Memory B cell (primary cell): ENCODE measurements around the gene ZNF101.

Experiments used
- ATAC-seq: fragments of 150-1000 bp; cut with Tn5 transposase; 2 replicates; pipeline ENCODE4 v1.10.0; 2021; ENCODE audit warnings: low read depth, mild to moderate bottlenecking, moderate library complexity
- DNase-seq, 2 donors: peaks; one replicate each; pipeline ENCODE4 v3.0.0; 2022; ENCODE audit warnings: low spot score in 2 of 2
- H3K27ac Mint-ChIP-seq: one replicate; pipeline ENCODE4 v1.8.0; 2022; ENCODE audit warnings: mild to moderate bottlenecking, moderate library complexity, mixed read lengths
- H3K27me3 Mint-ChIP-seq: one replicate; pipeline ENCODE4 v1.8.0; 2022; ENCODE audit warnings: mixed read lengths
- H3K36me3 Mint-ChIP-seq: one replicate; pipeline ENCODE4 v1.8.0; 2022; ENCODE audit warnings: mild to moderate bottlenecking, mixed read lengths
- H3K4me1 Mint-ChIP-seq: one replicate; pipeline ENCODE4 v1.8.0; 2022; ENCODE audit warnings: mixed read lengths
- H3K4me3 Mint-ChIP-seq: one replicate; pipeline ENCODE4 v1.8.0; 2022; ENCODE audit warnings: mild to moderate bottlenecking, moderate library complexity, mixed read lengths
- H3K9me3 Mint-ChIP-seq: one replicate; pipeline ENCODE4 v1.8.0; 2022; ENCODE audit warnings: mixed read lengths

Gene ZNF101

DNA sequence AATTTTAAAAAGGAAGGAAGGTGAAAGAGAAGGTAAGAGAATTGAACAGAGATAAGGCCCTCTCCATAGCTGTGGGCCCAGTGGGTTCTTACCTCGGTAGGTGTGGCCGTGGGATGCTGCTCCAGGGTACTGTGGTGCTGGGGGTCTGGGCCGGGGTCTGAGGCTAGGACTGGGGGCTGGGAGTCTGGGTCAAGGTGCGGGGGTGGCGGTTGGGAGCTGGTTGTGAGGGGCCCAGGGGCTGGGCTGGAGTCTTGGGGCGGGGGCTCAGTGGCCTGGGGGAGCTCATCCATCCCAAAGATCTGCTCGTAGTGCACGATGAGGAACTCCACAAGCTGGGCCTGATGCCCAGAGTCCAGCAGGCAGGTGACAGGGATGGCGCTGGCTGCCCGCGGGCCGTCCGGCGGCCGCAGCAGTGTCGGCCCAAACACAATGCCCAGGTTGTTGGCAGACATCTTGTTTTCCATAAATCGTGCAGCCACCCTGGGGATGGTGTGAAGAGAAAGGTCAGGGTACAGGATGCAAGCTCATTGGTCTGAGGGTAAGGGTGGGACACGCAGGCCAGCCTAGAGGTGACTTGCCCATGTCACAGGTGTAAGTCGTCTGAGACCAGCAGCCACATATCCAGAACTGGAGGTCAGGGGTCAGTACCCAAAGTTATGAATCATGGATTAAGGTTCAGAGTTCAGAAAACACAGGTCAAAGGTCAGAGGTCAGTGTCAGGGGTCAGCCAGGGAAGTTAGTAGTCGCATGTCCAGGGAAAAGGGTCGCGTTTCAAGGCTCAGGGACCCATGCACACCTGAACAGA, 34.7 kb upstream of the ZNF101 start:
- ATAC-seq (no peak), DNase-seq (no peak)
- peaks cover 19% of the 10 kb centered on the region for H3K4me1 Mint-ChIP-seq
- H3K27me3 Mint-ChIP-seq = no peaks in the 10 kb centered on the region
- H3K27ac Mint-ChIP-seq = peak overlapping the region; percentile 24
- no peaks in the 10 kb centered on the region for H3K9me3 Mint-ChIP-seq
- no peak overlapping the region for H3K4me3 Mint-ChIP-seq
- peaks cover 42% of the 10 kb centered on the region for H3K36me3 Mint-ChIP-seq

DNA sequence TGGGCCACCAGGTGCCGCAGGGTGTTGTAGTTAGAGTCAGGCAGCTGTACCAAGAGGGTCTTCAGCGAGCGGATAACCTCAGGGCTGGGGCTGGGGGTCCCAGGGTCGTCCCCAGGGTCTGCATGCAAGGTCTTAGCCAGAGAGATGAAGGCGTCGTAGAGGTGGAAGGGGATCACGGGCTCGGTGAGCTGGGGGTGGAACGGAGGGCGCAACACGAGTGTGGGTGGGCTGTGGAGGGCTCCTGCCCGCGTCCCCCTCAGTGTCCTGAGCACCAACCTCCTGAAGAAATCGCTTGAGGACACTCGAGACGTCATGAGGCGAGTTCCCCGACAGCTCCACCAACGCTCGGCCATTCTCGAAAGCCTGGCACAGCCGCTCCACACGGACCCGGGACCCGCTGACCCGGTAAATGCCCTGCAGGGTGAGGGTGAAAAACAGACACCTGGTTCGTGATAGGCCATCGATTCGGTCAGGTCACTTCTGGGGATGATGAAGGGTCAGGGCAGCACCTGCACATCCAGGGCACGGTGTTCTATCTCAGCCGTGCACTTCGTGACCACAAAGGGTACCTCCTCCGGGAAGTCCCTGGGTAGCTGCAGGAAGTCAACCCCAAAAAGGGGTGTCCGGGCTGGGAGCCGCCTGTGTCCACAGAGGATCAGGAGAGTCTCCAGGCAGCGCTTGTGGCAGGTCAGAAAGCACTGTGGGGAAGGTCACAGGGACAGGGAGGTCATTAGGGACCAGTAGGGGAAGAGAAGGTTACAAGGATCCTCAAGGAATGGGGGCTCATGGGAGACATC, 33.9 kb upstream of the ZNF101 start:
- H3K27ac Mint-ChIP-seq = peak overlapping the region; percentile 73
- H3K9me3 Mint-ChIP-seq = no peaks in the 10 kb centered on the region
- no peaks in the 10 kb centered on the region for H3K27me3 Mint-ChIP-seq
- ATAC-seq (peak; percentile 42), DNase-seq (no peak)
- peaks cover 44% of the 10 kb centered on the region for H3K36me3 Mint-ChIP-seq
- H3K4me1 Mint-ChIP-seq = peaks cover 18% of the 10 kb centered on the region
- H3K4me3 Mint-ChIP-seq = no peak overlapping the region

DNA sequence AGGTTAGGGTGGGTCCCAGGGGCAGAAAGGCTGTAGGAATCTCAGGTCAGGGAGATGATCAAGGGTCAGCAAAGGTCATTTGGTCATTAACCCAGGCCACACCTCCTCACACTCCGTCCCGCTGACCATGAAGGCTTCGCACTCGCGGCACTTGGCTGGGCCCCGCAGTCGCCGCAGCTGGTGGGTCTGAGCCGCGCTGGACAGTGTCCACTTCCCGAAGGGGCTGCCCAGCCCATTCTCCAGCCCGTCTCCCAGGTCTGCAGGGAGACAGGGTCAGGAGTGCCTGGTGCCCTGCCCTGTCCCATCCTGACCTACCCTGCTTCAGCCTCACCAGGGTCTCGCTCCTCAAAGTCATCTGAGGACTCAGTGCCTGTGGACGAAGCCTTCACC, 33.3 kb upstream of the ZNF101 start:
- Mint-ChIP-seq H3K27me3 (no peaks in the 10 kb centered on the region), H3K4me1 (peaks cover 21% of the 10 kb centered on the region), H3K9me3 (no peaks in the 10 kb centered on the region), H3K36me3 (peaks cover 46% of the 10 kb centered on the region), H3K4me3 (no peak overlapping the region), H3K27ac (peak overlapping the region; percentile 73)
- ATAC-seq = no peak
- DNase-seq = no peak

DNA sequence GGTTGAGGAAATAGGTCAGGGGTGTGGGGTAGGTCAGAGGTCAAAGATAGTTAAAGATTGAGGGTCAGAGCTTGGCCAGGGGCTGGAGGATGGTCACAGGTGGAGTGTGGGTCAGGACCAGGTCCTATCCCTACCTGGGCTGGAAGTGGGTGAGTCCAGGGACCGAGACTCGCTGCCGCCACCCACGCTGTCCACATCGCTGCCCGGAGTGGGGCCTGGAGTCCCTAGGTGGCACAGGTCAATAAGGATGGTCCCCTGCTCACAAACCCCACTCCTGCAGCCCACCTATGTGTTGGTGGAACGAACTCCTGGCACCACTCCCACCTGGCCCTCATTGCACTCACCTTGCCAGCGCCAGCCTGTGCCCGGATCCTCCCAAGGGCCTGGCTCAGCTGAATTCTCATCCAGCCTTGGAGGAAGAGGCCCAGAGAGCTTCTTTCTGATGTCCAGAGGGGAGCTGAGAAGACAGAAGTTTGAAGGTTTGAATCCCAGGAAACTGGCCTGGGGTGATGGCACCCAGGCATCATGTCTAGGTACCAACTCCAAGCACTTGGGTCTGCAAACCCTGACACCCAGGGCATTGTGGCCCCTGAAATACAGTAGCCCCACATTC, 32.0 kb upstream of the ZNF101 start:
- Mint-ChIP-seq H3K9me3 (no peaks in the 10 kb centered on the region), H3K4me1 (peaks cover 21% of the 10 kb centered on the region), H3K27ac (no peak overlapping the region), H3K4me3 (no peak overlapping the region), H3K36me3 (peaks cover 43% of the 10 kb centered on the region), H3K27me3 (no peaks in the 10 kb centered on the region)
- ATAC-seq = no peak
- DNase-seq = no peak

DNA sequence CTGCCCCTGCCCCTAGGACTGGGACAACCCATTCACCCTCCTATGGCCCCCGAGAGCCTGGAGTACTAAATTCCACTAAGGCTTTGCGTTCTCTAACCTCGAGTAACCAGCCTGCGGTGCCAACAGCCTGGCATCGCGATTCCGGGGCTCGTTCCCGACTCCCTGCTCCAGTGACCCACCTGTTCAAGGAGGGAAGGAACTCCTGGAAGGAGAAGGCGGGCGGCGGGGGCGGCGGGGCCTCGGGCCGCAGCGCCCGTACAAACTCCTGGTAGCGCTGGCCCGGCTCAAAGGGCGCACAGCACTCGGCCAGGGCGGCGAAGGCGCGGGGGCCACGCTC, 31.5 kb upstream of the ZNF101 start:
- no peak for ATAC-seq
- DNase-seq = no peak
- H3K36me3 Mint-ChIP-seq = peaks cover 43% of the 10 kb centered on the region
- H3K27ac Mint-ChIP-seq = no peak overlapping the region
- no peak overlapping the region for H3K4me3 Mint-ChIP-seq
- H3K27me3 Mint-ChIP-seq = no peaks in the 10 kb centered on the region
- H3K4me1 Mint-ChIP-seq = peaks cover 23% of the 10 kb centered on the region
- H3K9me3 Mint-ChIP-seq = no peaks in the 10 kb centered on the region

DNA sequence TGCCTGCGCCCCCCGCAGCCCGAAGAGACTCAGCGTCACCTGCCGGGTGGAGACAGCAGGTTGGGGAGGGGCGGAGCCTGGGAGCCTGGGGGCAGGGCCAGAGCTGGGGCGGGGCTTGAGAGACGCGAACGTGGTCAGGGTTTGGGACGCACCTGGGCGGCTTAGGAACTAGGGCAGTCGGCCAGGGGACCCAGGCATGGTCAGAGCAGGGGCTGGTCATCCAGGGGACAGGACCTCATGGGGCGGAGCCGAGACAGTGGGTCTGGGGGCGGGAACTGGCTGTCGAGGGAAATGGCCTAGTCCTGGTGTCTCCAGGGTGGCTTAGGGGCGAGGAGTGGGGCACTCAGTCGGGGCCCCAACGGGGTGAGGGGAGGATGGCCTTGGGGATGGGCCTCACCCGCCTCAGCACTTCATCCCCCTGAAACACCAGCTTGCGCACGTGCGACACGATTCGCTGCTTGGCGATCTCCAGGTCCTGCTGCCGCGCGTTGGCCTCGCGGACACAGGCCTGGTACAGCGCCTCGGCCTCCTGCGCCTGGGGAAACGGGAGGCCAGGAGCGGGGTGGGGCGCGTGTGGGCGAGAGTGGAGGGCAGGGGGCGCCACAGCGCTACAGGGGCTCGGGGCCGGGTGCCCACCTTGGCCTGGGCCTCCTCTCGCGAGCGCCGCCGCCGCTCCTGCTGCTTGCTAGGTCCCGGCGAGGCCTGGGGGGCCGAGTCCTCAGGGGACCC, 31.0 kb upstream of the ZNF101 start:
- Mint-ChIP-seq H3K27me3 (no peaks in the 10 kb centered on the region), H3K9me3 (no peaks in the 10 kb centered on the region), H3K27ac (no peak overlapping the region), H3K4me1 (peaks cover 28% of the 10 kb centered on the region), H3K36me3 (peaks cover 42% of the 10 kb centered on the region), H3K4me3 (no peak overlapping the region)
- DNase-seq (no peak), ATAC-seq (no peak)

DNA sequence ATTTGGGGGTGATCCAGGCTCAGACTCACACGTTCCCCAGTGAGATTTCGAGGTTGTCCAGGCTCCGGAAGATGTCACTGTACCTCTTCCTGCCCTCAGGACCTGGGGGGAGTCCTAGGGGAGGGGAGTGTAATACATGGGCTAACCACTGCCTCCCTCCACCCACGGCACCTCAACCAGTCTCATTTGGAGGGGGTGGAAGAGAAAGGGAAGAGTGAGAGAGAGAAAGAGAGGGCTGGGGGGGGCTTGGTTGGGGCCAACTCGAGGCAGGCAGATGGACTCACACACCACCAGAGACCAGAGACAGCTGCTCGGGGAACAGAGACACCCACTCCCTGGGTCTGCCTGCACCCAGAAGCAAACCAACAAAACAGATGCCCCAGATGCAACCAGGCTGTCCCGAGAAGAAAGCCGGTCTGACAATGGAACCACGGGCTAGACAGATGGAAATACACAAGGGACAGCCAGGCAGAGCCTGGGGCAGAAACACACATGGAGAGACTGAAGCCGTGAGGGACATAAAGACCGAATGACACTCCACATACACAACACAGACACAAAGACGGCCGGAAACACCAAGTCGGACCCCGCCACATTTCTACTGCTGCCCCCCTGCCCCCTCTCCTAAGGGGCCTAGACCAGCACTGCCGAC, 26.0 kb upstream of the ZNF101 start:
- Mint-ChIP-seq H3K36me3 (peaks cover 21% of the 10 kb centered on the region), H3K27me3 (no peaks in the 10 kb centered on the region), H3K4me1 (peaks cover 17% of the 10 kb centered on the region), H3K4me3 (peak overlapping the region; percentile 98), H3K27ac (peak overlapping the region; percentile 97), H3K9me3 (no peaks in the 10 kb centered on the region)
- DNase-seq (no peak), ATAC-seq (no peak)

DNA sequence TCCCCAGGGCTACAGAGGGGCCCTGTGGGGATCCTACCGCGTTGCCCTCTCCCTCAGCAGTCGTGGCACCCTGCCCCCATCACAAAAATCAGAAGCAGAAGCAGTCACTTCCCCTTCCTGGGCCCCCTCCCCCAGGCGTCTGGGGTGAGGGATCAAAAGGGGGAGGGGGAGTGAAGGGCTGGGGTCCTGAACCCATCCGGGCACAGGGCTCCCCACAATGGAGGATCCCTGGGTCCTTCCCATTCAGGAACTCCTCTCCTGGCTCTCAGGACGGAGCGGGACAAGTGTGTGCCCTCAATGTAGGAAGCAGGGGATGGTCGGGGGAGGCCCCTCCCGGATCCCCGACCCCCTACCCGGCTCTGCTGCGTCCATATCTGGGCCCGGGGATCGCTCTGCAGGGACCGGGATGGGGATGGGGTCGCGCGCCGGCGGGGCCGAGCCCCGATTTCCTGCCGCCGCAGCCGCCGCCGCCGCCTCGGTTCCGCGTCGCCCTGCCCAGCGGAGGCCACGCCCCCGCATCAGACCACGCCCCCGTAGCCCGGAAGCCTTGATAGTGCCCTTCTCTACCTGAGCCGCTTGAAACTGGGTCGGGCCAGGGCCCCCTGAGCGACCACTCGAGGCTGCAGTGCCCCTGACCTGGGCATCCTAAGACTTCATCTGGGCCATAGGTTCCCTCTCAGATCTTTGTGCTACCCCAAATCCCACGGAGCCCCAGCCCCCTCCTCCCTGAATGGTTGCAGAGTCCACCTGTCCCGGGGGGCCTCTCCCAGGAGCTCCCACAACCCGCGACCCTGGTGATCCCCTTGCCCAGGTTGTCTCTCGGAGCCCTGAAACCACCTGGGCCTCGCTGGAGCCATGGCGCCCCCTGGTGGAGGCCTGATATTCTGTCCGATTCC, 25.2 kb upstream of the ZNF101 start, which contains the start of gene GMIP:
Gene GMIP (minus strand): TSS at position 500 of the 896 bp plus-strand sequence. CDS start 128 bp downstream, at position 372.
- no peaks in the 10 kb centered on the region for H3K9me3 Mint-ChIP-seq
- H3K27ac Mint-ChIP-seq = peak within 1 kb of the TSS; percentile 97
- peak within 1 kb of the TSS; percentile 98 for H3K4me3 Mint-ChIP-seq
- ATAC-seq (peak; percentile 90), DNase-seq (peak; percentile 89 to 91)
- peaks cover 20% of the 10 kb centered on the region for H3K36me3 Mint-ChIP-seq
- no peaks in the 10 kb centered on the region for H3K27me3 Mint-ChIP-seq
- peaks cover 17% of the 10 kb centered on the region for H3K4me1 Mint-ChIP-seq

DNA sequence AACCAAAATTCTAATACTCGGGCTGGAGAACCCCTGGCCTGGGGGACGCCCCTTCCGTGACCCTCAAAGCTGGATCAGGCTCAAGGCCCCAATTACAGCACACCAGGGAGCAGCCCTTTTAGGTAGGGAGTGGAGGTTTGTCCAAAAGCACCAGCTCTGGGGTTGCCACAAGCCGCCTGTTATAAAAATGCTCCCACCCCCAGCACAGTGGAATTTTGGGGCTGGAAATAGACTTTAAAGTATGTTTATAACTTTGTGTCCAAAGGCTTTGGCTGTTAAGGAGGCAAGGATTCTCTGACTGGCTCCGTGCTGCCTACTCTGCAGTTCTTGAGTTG, 24.6 kb upstream of the ZNF101 start:
- Mint-ChIP-seq H3K4me3 (peak overlapping the region; percentile 98), H3K9me3 (no peaks in the 10 kb centered on the region), H3K4me1 (peaks cover 17% of the 10 kb centered on the region), H3K36me3 (peaks cover 19% of the 10 kb centered on the region), H3K27me3 (no peaks in the 10 kb centered on the region), H3K27ac (peak overlapping the region; percentile 97)
- no peak for ATAC-seq
- no peak for DNase-seq

DNA sequence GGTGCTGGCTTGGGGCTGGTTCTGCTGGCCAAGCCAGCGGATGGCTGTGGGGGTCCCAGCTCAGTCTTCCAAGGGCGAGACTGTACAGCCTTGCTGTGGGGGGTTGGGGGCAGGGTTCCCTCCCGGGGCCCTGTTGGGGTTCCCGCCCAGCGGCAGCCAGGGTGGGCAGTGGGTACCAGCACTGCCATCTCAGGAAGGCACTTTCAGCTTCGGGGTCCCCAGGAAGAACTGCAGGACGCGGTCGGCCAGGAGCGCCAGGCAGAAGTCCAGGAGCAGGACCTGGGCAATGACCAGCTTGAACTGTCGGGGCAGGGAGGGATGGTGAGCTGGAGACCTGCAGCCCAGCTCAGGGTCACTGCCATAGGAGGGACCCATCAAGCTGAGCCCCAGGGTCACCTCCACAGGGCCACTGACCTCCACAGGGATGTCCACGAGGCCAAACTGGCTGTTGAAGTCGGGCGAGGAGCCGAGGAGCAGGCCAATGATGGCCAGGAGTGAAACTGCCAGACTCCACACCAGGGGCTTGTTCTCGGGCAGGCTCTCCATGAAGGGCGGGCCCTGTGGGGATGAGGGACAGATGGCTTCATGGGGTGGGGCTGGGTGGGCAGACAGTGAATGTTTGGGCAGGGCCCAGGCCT, 23.3 kb upstream of the ZNF101 start:
- Mint-ChIP-seq H3K36me3 (peaks cover 19% of the 10 kb centered on the region), H3K27me3 (no peaks in the 10 kb centered on the region)
- ATAC-seq = no peak

DNA sequence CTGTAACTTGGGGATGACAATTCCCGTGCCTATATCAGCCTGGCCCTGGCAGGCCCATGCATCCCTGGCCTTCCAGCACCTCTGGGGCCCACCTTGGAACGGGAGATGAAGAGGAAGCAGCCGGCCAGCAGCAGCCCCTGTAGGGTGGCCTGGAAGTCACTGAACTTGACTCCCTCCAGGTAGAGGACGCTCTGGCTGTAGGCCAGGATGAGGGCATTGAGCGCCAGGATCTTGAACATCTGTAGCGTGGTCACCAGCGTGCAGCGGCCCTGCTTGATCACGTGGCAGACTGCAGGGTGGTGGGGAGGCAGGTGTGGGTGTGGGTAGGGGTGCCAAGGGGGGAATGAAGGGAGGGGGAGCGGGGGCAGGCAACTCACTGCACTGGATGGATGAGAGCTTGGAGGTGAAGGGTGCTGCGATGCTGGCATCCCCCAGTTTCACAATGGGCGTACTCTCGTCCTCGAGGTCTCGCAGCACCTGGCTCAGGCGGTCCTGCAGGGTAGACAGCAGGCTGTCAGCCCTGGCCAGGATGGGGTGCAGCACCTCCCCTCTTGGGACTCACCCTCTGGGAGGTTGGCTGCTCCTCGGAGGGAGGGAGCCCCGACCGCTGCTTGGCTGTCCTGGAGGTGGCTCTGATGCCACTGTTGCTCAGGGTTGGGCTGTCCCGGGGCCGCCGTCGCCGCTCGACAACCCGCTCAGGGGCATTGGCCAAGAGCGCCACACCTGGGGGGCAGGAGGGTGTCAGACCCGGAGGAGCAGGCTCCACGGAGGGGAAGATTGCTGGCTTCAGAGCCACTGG, 21.4 kb upstream of the ZNF101 start:
- Mint-ChIP-seq H3K36me3 (peaks cover 23% of the 10 kb centered on the region), H3K27ac (peak overlapping the region; percentile 24), H3K4me1 (peaks cover 12% of the 10 kb centered on the region), H3K4me3 (no peak overlapping the region), H3K9me3 (no peaks in the 10 kb centered on the region), H3K27me3 (no peaks in the 10 kb centered on the region)
- no peak for DNase-seq
- no peak for ATAC-seq

More for the DNA sequence above, 23.3 kb upstream of the ZNF101 start:
- Mint-ChIP-seq H3K27ac (no peak overlapping the region), H3K9me3 (no peaks in the 10 kb centered on the region), H3K4me1 (peaks cover 14% of the 10 kb centered on the region), H3K4me3 (no peak overlapping the region)
- no peak for DNase-seq

DNA sequence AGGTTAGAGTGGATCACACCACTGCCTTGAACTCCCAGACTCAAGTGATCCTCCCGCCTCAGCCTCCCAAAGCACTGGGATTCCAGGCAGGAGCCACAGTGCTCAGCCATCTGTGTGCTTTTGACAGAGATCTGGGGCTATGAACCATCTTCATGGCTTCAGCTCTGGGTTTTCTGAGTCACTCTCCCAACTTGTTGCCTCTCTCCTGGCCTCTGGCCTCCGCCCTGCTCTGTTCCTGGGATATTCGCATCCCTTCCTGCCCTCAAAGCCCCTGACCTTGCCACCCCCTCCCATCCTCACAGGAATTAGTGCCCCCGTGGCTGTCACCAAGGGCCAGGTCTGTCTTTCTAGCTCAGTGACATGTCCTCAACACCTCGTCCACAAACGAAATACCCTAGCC, 19.5 kb upstream of the ZNF101 start:
- Mint-ChIP-seq H3K9me3 (no peaks in the 10 kb centered on the region), H3K4me1 (peaks cover 4% of the 10 kb centered on the region), H3K27me3 (no peaks in the 10 kb centered on the region), H3K27ac (no peak overlapping the region), H3K36me3 (peaks cover 35% of the 10 kb centered on the region), H3K4me3 (no peak overlapping the region)
- ATAC-seq = no peak
- DNase-seq = no peak
